Panc1 (cell line): ENCODE measurements around the gene GUCY2D. TPM values are rescaled to one million over a fixed set of nuclear protein-coding genes. Genes with fewer than 3 reads are reported as not detected.

Experiments
- ATAC-seq: fragments of 200-7000 bp; cut with Tn5 transposase; 2 replicates; pipeline ENCODE4 v1.9.1; 2020; ENCODE audit warnings: mild to moderate bottlenecking, moderate library complexity
- BruUV-seq: library from RNA; stranded (reverse); fragments of 400-500 nt; replicated peaks from 2 replicates; lab custom pipeline; 2021; lab: Mats Ljungman, UMichigan
- CTCF ChIA-PET: fragments of 300-600 bp; sonication (Branson Sonifier 250); formaldehyde crosslinking; loops from one replicate; lab custom pipeline; 2022; ENCODE audit warnings: antibody characterized with exemption; lab: Charles Lee
- POLR2A ChIA-PET: fragments of 300-600 bp; sonication (Branson Sonifier 250); formaldehyde crosslinking; loops from one replicate; lab custom pipeline; 2022; ENCODE audit warnings: antibody characterized with exemption; lab: Charles Lee
- DNase-seq: peaks from one replicate; pipeline ENCODE4 v3.0.0-alpha.2; 2010; ENCODE audit warnings: low read depth, low spot score
- H3K27ac ChIP-seq: 2 replicates; pipeline ENCODE4 v1.5.1; 2011; ENCODE audit warnings: mild to moderate bottlenecking, low read length, inconsistent platforms
- H3K27me3 ChIP-seq: fragments of 200-500 bp; sonication (Bioruptor generic); 2 replicates; pipeline ENCODE4 v1.6.0; 2014; ENCODE audit warnings: low read length, inconsistent platforms; ENCODE audit not compliant: control insufficient read depth, insufficient read depth
- H3K36me3 ChIP-seq: fragments of 200-500 bp; sonication (Bioruptor generic); 2 replicates; pipeline ENCODE4 v1.5.1; 2014; ENCODE audit warnings: inconsistent platforms, mild to moderate bottlenecking, low read length, moderate library complexity; ENCODE audit not compliant: control insufficient read depth, insufficient read depth
- H3K4me1 ChIP-seq: 2 replicates; pipeline ENCODE4 v1.5.1; 2011; ENCODE audit warnings: inconsistent platforms, mild to moderate bottlenecking, low read length, moderate library complexity; ENCODE audit not compliant: control insufficient read depth, insufficient read depth
- H3K4me3 ChIP-seq, 2 experiments: 2 replicates each; pipeline ENCODE4 v1.5.1; 2011 to 2012; ENCODE audit warnings: low read depth in 2 of 2, low read length in 2 of 2, mild to moderate bottlenecking in 2 of 2, inconsistent platforms in 1 of 2, moderate library complexity in 1 of 2
- H3K9me3 ChIP-seq: fragments of 200-500 bp; sonication (Bioruptor generic); 2 replicates; pipeline ENCODE4 v1.5.1; 2014; ENCODE audit warnings: low read depth, mild to moderate bottlenecking, inconsistent platforms, low read length, moderate library complexity; ENCODE audit not compliant: control insufficient read depth, insufficient read depth
- CTCF ChIP-seq: fragments of 450-650 bp; IDR thresholded peaks from 2 replicates; pipeline ENCODE4 v1.5.1; 2017; ENCODE audit warnings: mild to moderate bottlenecking
- POLR2AphosphoS5 ChIP-seq: IDR thresholded peaks from 2 replicates; pipeline ENCODE4 v1.6.1; 2012; ENCODE audit warnings: mild to moderate bottlenecking, low read depth, low read length, moderate library complexity
- REST ChIP-seq, 2 experiments: IDR thresholded peaks; 2 replicates each; pipeline ENCODE4 v1.6.1; 2011 to 2012; ENCODE audit warnings: low read depth in 2 of 2, control low read depth in 1 of 2, low read length in 1 of 2, mild to moderate bottlenecking in 1 of 2, moderate library complexity in 1 of 2; ENCODE audit not compliant: insufficient read depth in 1 of 2
- SIN3A ChIP-seq: IDR thresholded peaks from 2 replicates; pipeline ENCODE4 v1.6.1; 2012; ENCODE audit warnings: low read depth, mild to moderate bottlenecking, low read length, moderate library complexity, borderline replicate concordance; ENCODE audit not compliant: insufficient read depth
- TCF7L2 ChIP-seq: IDR thresholded peaks from 2 replicates; pipeline ENCODE4 v1.6.1; 2011; ENCODE audit warnings: mild to moderate bottlenecking, low read depth, low read length, inconsistent platforms
- in situ Hi-C: cut with HindIII; loops from 2 replicates; pipeline ENCODE4 v1.10.0; 2016; ENCODE audit warnings: low sequenced_read_pairs, low pct_unique_long_range_greater_than_20kb
- intact Hi-C: fragments of 100-400 bp; cut with micrococcal nuclease; formaldehyde crosslinking; loops from one replicate; pipeline ENCODE4 v1.10.0; 2022; ENCODE audit not compliant: unreplicated experiment
- total RNA-seq: library from RNA; stranded (reverse); gene quantifications from one replicate; pipeline ENCODE4 v1.2.1, GENCODE V29; 2021; ENCODE audit not compliant: unreplicated experiment

The GUCY2D gene
- total RNA-seq, 1 experiment from 2014 or later = not detected

GRCh38 chr17:7974638-7975131 lies 27.7 kb upstream of the GUCY2D start:
- TF ChIP-seq SIN3A (no peak), CTCF (no peak), REST (IDR thresholded peaks at IDR 0.05; ENCODE audit: insufficient read depth in 1 of 2, low read depth in 2 of 2, low read length in 1 of 2) (no peak), TCF7L2 (no peak), POLR2AphosphoS5 (no peak)
- H3K4me1 ChIP-seq = no peaks in the 10 kb centered on the region
- ChIA-PET POLR2A (no interaction called here), CTCF (no interaction called here)
- in situ Hi-C loops = no loop called here
- no peaks in the 10 kb centered on the region for H3K27me3 ChIP-seq
- ATAC-seq (no peak), DNase-seq (no peak)
- no peaks in the 10 kb centered on the region for H3K36me3 ChIP-seq
- intact Hi-C loops = no loop called here
- no TSS peak for BruUV-seq
- H3K9me3 ChIP-seq = no peaks in the 10 kb centered on the region
- no peak overlapping the region for H3K4me3 ChIP-seq
- no peak overlapping the region for H3K27ac ChIP-seq

GRCh38 chr17:7977039-7977438 lies 25.4 kb upstream of the GUCY2D start:
- DNase-seq (no peak), ATAC-seq (no peak)
- in situ Hi-C loops (no loop called here), intact Hi-C loops (no loop called here)
- no peaks in the 10 kb centered on the region for H3K27me3 ChIP-seq
- no peaks in the 10 kb centered on the region for H3K4me1 ChIP-seq
- no peaks in the 10 kb centered on the region for H3K9me3 ChIP-seq
- no peaks in the 10 kb centered on the region for H3K36me3 ChIP-seq
- TF ChIP-seq POLR2AphosphoS5 (no peak), TCF7L2 (no peak), SIN3A (no peak), CTCF (no peak), REST (IDR thresholded peaks at IDR 0.05; ENCODE audit: insufficient read depth in 1 of 2, low read depth in 2 of 2, low read length in 1 of 2) (no peak)
- H3K4me3 ChIP-seq = no peak overlapping the region
- no peak overlapping the region for H3K27ac ChIP-seq
- ChIA-PET CTCF (no interaction called here), POLR2A (no interaction called here)
- no TSS peak for BruUV-seq
